HepG2 (cell line): ENCODE measurements around the gene SSC5D. TPM values are rescaled to one million over a fixed set of nuclear protein-coding genes. Genes with fewer than 3 reads are reported as not detected.
A peak's percentile ranks its signal among the peaks of the same experiment; 100 is the strongest.

Experiments
- ATF1 ChIP-seq: IDR thresholded peaks from 2 replicates; pipeline ENCODE4 v1.6.1; 2016; ENCODE audit warnings: mild to moderate bottlenecking, control low read depth
- BCL6 ChIP-seq: IDR thresholded peaks from 2 replicates; pipeline ENCODE4 v1.6.1; 2016; ENCODE audit warnings: missing genetic modification reagents, missing compliant biosample characterization
- CSRNP2 ChIP-seq: sonication (generic); formaldehyde crosslinking; conservative IDR thresholded peaks from 2 replicates; pipeline ENCODE4 v1.8.0; 2022; ENCODE audit warnings: low read depth, missing genetic modification reagents
- E2F1 ChIP-seq: sonication (generic); formaldehyde crosslinking; IDR thresholded peaks from 2 replicates; pipeline ENCODE4 v1.5.0; 2020; ENCODE audit warnings: missing genetic modification reagents
- HMG20A ChIP-seq: IDR thresholded peaks from 2 replicates; pipeline ENCODE4 v1.6.1; 2016; ENCODE audit warnings: borderline replicate concordance
- NFKB2 ChIP-seq: sonication (generic); formaldehyde crosslinking; IDR thresholded peaks from 2 replicates; pipeline ENCODE4 v1.4.0; 2020; ENCODE audit warnings: missing genetic modification reagents, borderline replicate concordance
- PBX3 ChIP-seq: sonication (generic); formaldehyde crosslinking; IDR thresholded peaks from 2 replicates; pipeline ENCODE4 v1.8.1; 2023; ENCODE audit warnings: missing genetic modification reagents, inconsistent platforms, borderline replicate concordance
- SIX4 ChIP-seq: sonication (generic); formaldehyde crosslinking; IDR thresholded peaks from 2 replicates; pipeline ENCODE4 v1.4.0; 2020; ENCODE audit warnings: missing genetic modification reagents
- SRY ChIP-seq: sonication (generic); formaldehyde crosslinking; IDR thresholded peaks from 2 replicates; pipeline ENCODE4 v1.8.0; 2022; ENCODE audit warnings: mild to moderate bottlenecking, missing genetic modification reagents
- TOPORS ChIP-seq: sonication (generic); formaldehyde crosslinking; IDR thresholded peaks from 2 replicates; pipeline ENCODE4 v1.8.0; 2023; ENCODE audit warnings: mild to moderate bottlenecking, missing genetic modification reagents
- TSC22D2 ChIP-seq: sonication (generic); formaldehyde crosslinking; IDR thresholded peaks from 2 replicates; pipeline ENCODE4 v1.5.1; 2020; ENCODE audit warnings: missing genetic modification reagents, mild to moderate bottlenecking, borderline replicate concordance
- ZBTB26 ChIP-seq: IDR thresholded peaks from 2 replicates; pipeline ENCODE4 v1.6.1; 2016; ENCODE audit warnings: missing compliant biosample characterization, missing genetic modification reagents, borderline replicate concordance
- ZBTB7B ChIP-seq: sonication (generic); formaldehyde crosslinking; IDR thresholded peaks from 2 replicates; pipeline ENCODE4 v1.4.0; 2020; ENCODE audit warnings: missing genetic modification reagents
- ZFP36L2 ChIP-seq: sonication (generic); formaldehyde crosslinking; IDR thresholded peaks from 2 replicates; pipeline ENCODE4 v1.4.0; 2020; ENCODE audit warnings: missing genetic modification reagents
- ZFP90 ChIP-seq: sonication (generic); formaldehyde crosslinking; IDR thresholded peaks from 2 replicates; pipeline ENCODE4 v1.8.0; 2022; ENCODE audit warnings: missing genetic modification reagents, mild to moderate bottlenecking, inconsistent platforms, borderline replicate concordance
- ZMYM3 ChIP-seq: sonication (generic); formaldehyde crosslinking; IDR thresholded peaks from 2 replicates; pipeline ENCODE4 v1.5.1; 2020; ENCODE audit warnings: mild to moderate bottlenecking, missing genetic modification reagents
- ZNF224 ChIP-seq: sonication (generic); formaldehyde crosslinking; IDR thresholded peaks from 2 replicates; pipeline ENCODE4 v1.5.0; 2020; ENCODE audit warnings: mild to moderate bottlenecking, missing genetic modification reagents
- ZNF501 ChIP-seq: sonication (generic); formaldehyde crosslinking; IDR thresholded peaks from 2 replicates; pipeline ENCODE4 v1.5.1; 2020; ENCODE audit warnings: mild to moderate bottlenecking, moderate library complexity, missing genetic modification reagents
- ZNF546 ChIP-seq: sonication (generic); formaldehyde crosslinking; conservative IDR thresholded peaks from 2 replicates; pipeline ENCODE4 v1.8.1; 2023; ENCODE audit warnings: mild to moderate bottlenecking, missing genetic modification reagents
- ZNF773 ChIP-seq: sonication (generic); formaldehyde crosslinking; IDR thresholded peaks from 2 replicates; pipeline ENCODE4 v1.4.0; 2020; ENCODE audit warnings: missing genetic modification reagents, borderline replicate concordance
- polyA plus RNA-seq, 8 experiments: library from polyadenylated mRNA; depleted of rRNA in 3 of 8; stranded (reverse) in 7 of 8; unstranded in 1 of 8; fragments of >200 nt; fragmentation: Illumina TruSeq in 4 of 8; extraction: Trizol in 4 of 8; gene quantifications; 2 replicates each; pipeline versions ENCODE4 v1.2.1 to v1.2.3, GENCODE V29; 2011 to 2016; ENCODE audit warnings: low read depth in 4 of 8, missing spikeins in 1 of 8, mixed read lengths in 1 of 8; ENCODE audit not compliant: insufficient read depth in 1 of 8
- total RNA-seq, 5 experiments: library from RNA; depleted of rRNA; stranded (reverse); fragments of >200 nt; fragmentation: Illumina TruSeq; extraction: Trizol; gene quantifications; 2 replicates each; pipeline ENCODE4 v1.2.3, GENCODE V29; 2016; ENCODE audit warnings: low read depth in 1 of 5
- TF ChIP-seq, protein P1 (sequence below): sonication (generic); formaldehyde crosslinking; conservative IDR thresholded peaks from 2 replicates; pipeline ENCODE4 v1.8.0; 2022; ENCODE audit warnings: missing genetic modification reagents
- TF ChIP-seq, protein P2 (sequence below): IDR thresholded peaks from 2 replicates; pipeline ENCODE4 v1.6.1; 2016; ENCODE audit warnings: missing biosample characterization, missing genetic modification reagents, low read depth

SSC5D gene
- total and polyA plus RNA-seq, 2 of the 13 experiments (the other 11 are each of a cell fraction or from before 2014, with no cell fraction given), result not detected

DNA sequence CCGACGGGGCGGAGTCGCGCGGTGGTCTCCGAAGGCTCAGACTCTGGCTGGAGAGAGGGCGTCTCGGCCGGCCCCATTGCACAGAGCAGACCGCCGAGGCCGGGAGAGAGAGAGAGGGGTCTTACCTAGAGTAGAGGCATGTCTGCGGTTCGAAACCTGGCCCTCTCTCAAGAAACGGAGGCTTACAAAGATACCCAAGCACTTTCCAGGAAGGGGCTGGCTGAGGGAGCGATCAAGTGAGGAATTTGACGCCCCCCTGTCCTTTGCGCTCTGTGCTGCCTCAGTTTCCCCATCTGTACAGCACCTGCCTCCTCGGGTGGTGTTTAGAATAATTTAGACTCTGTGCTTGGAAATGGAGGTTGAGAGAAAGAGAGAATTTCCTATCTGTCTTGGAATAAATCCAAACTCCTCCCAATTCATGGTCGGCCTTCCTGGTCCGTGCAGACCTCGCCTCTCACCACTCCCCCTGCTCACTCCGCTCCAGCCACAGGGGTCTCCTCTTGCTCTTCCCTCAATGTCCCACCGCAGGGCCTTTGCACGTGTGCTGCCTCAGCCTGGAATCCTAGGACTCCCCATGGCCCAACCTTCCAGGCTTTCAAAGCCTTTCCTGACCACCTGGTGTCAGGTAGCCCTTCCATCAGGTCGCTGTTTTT, 26.1 kb upstream of the SSC5D start (continued):
- TF ChIP-seq ATF1 (CRISPR knock-in tag) (no peak; the same call in 1 of the 2 replicates), SIX4 (CRISPR knock-in tag) (no peak), ZBTB26 (CRISPR knock-in tag) (no peak), CSRNP2 (CRISPR knock-in tag) (no peak), ZNF773 (CRISPR knock-in tag) (no peak), ZNF546 (0 out of 2 replicates have a peak, but pooled peaks have one; percentile 5), BCL6 (no peak), ZNF501 (no peak), ZBTB7B (peak; percentile 84), NFKB2 (0 out of 2 replicates have a peak, but pooled peaks have one; percentile 6), E2F1 (CRISPR knock-in tag) (no peak), PBX3 (CRISPR knock-in tag) (no peak), SRY (CRISPR knock-in tag) (0 out of 2 replicates have a peak, but pooled peaks have one; percentile 27), ZMYM3 (CRISPR knock-in tag) (peak; percentile 47), ZNF224 (CRISPR knock-in tag) (peak; percentile 62; the same call in 1 of the 2 replicates), TSC22D2 (no peak), ZFP36L2 (CRISPR knock-in tag) (no peak), ZFP90 (CRISPR knock-in tag) (no peak), HMG20A (CRISPR knock-in tag) (no peak), TOPORS (CRISPR knock-in tag) (no peak)
- TF ChIP-seq, protein P1, sequence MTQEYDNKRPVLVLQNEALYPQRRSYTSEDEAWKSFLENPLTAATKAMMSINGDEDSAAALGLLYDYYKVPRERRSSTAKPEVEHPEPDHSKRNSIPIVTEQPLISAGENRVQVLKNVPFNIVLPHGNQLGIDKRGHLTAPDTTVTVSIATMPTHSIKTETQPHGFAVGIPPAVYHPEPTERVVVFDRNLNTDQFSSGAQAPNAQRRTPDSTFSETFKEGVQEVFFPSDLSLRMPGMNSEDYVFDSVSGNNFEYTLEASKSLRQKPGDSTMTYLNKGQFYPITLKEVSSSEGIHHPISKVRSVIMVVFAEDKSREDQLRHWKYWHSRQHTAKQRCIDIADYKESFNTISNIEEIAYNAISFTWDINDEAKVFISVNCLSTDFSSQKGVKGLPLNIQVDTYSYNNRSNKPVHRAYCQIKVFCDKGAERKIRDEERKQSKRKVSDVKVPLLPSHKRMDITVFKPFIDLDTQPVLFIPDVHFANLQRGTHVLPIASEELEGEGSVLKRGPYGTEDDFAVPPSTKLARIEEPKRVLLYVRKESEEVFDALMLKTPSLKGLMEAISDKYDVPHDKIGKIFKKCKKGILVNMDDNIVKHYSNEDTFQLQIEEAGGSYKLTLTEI, result no peak
- TF ChIP-seq, protein P2, sequence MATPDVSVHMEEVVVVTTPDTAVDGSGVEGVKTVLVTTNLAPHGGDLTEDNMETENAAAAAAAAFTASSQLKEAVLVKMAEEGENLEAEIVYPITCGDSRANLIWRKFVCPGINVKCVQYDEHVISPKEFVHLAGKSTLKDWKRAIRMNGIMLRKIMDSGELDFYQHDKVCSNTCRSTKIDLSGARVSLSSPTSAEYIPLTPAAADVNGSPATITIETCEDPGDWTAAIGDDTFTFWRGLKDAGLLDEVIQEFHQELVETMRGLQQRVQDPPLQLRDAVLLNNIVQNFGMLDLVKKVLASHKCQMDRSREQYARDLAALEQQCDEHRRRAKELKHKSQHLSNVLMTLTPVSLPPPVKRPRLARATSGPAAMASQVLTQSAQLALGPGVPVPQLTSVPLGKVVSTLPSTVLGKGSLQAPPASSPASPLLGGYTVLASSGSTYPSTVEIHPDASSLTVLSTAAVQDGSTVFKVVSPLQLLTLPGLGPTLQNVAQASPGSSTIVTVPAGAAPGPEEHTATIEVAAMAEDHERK, result no peak
